Stomach smooth muscle (tissue), 2 donors: ENCODE data around the gene C5orf58.

Source experiments
- H3K27ac ChIP-seq: one replicate; pipeline ENCODE4 v1.7.0; 2013; ENCODE audit warnings: mild to moderate bottlenecking, low read length, inconsistent platforms
- H3K27me3 ChIP-seq, 2 donors: one replicate each; pipeline ENCODE4 v1.7.0; 2013; ENCODE audit warnings: low read length in 2 of 2; ENCODE audit not compliant: insufficient read depth in 2 of 2, control insufficient read depth in 1 of 2
- H3K36me3 ChIP-seq, 2 donors: one replicate each; pipeline ENCODE4 v1.7.0; 2013; ENCODE audit warnings: low read length in 2 of 2; ENCODE audit not compliant: control insufficient read depth in 2 of 2, insufficient read depth in 2 of 2
- H3K4me1 ChIP-seq: one replicate; pipeline ENCODE4 v1.7.0; 2013; ENCODE audit warnings: low read length; ENCODE audit not compliant: control insufficient read depth, insufficient read depth
- H3K4me3 ChIP-seq, 2 donors: one replicate each; pipeline ENCODE4 v1.7.0; 2013; ENCODE audit warnings: low read length in 2 of 2
- H3K9ac ChIP-seq, 2 donors: one replicate each; pipeline ENCODE4 v1.7.0; 2013; ENCODE audit warnings: low read length in 2 of 2, mild to moderate bottlenecking in 1 of 2
- H3K9me3 ChIP-seq, 2 donors: one replicate each; pipeline ENCODE4 v1.7.0; 2013; ENCODE audit warnings: low read length in 2 of 2; ENCODE audit not compliant: control insufficient read depth in 2 of 2
- donor health status: healthy.
- donor health status: Pancreatic carcinoma.

The C5orf58 gene

GRCh38 chr5:170285181-170285580, 52.4 kb downstream of the C5orf58 start:
- Histone ChIP-seq H3K27ac (no peak overlapping the region), H3K36me3 (no peaks in the 10 kb centered on the region), H3K4me3 (no peak overlapping the region), H3K27me3 (no peaks in the 10 kb centered on the region), H3K4me1 (peaks cover 15% of the 10 kb centered on the region), H3K9me3 (no peaks in the 10 kb centered on the region), H3K9ac (no peak overlapping the region)

- H3K27me3 ChIP-seq: no peaks in the 10 kb centered on the region
- no peak overlapping the region for H3K9ac ChIP-seq
- H3K27ac ChIP-seq: no peak overlapping the region
- no peaks in the 10 kb centered on the region for H3K9me3 ChIP-seq
- no peak overlapping the region for H3K4me3 ChIP-seq
- peaks cover 12% of the 10 kb centered on the region for H3K4me1 ChIP-seq
- no peaks in the 10 kb centered on the region for H3K36me3 ChIP-seq
Measured at GRCh38 chr5:170286386-170286925, 53.7 kb downstream of the C5orf58 start.

GRCh38 chr5:170287532-170287931, 54.7 kb downstream of the C5orf58 start:
- H3K9me3 ChIP-seq: no peaks in the 10 kb centered on the region
- no peak overlapping the region for H3K27ac ChIP-seq
- H3K27me3 ChIP-seq: no peaks in the 10 kb centered on the region
- no peaks in the 10 kb centered on the region for H3K36me3 ChIP-seq
- H3K4me1 ChIP-seq: peaks cover 12% of the 10 kb centered on the region
- no peak overlapping the region for H3K9ac ChIP-seq
- no peak overlapping the region for H3K4me3 ChIP-seq

GRCh38 chr5:170288151-170288550, 55.4 kb downstream of the C5orf58 start:
- Histone ChIP-seq H3K9ac (no peak overlapping the region), H3K27ac (no peak overlapping the region), H3K36me3 (no peaks in the 10 kb centered on the region), H3K27me3 (no peaks in the 10 kb centered on the region), H3K4me1 (peaks cover 12% of the 10 kb centered on the region), H3K4me3 (no peak overlapping the region), H3K9me3 (no peaks in the 10 kb centered on the region)

GRCh38 chr5:170288551-170288950, 55.8 kb downstream of the C5orf58 start:
- H3K27me3 ChIP-seq: no peaks in the 10 kb centered on the region
- H3K36me3 ChIP-seq: no peaks in the 10 kb centered on the region
- H3K9ac ChIP-seq: no peak overlapping the region
- H3K27ac ChIP-seq: no peak overlapping the region
- H3K4me3 ChIP-seq: no peak overlapping the region
- peaks cover 12% of the 10 kb centered on the region for H3K4me1 ChIP-seq
- H3K9me3 ChIP-seq: no peaks in the 10 kb centered on the region

- no peak overlapping the region for H3K9ac ChIP-seq
- H3K9me3 ChIP-seq: no peaks in the 10 kb centered on the region
- H3K27me3 ChIP-seq: no peaks in the 10 kb centered on the region
- no peak overlapping the region for H3K4me3 ChIP-seq
- no peak overlapping the region for H3K27ac ChIP-seq
- peaks cover 12% of the 10 kb centered on the region for H3K4me1 ChIP-seq
- H3K36me3 ChIP-seq: no peaks in the 10 kb centered on the region
Measured at GRCh38 chr5:170289121-170289520, 56.3 kb downstream of the C5orf58 start.

GRCh38 chr5:170289764-170290163, 57.0 kb downstream of the C5orf58 start:
- peaks cover 12% of the 10 kb centered on the region for H3K4me1 ChIP-seq
- no peak overlapping the region for H3K27ac ChIP-seq

GRCh38 chr5:170290498-170290897, 57.7 kb downstream of the C5orf58 start:
- no peak overlapping the region for H3K27ac ChIP-seq
- no peaks in the 10 kb centered on the region for H3K27me3 ChIP-seq
- no peak overlapping the region for H3K4me3 ChIP-seq
- H3K4me1 ChIP-seq: peaks cover 12% of the 10 kb centered on the region
- no peak overlapping the region for H3K9ac ChIP-seq
- no peaks in the 10 kb centered on the region for H3K9me3 ChIP-seq
- no peaks in the 10 kb centered on the region for H3K36me3 ChIP-seq

More at GRCh38 chr5:170289764-170290163, 57.0 kb downstream of the C5orf58 start:
- H3K27me3 ChIP-seq: no peaks in the 10 kb centered on the region
- no peak overlapping the region for H3K4me3 ChIP-seq
- H3K36me3 ChIP-seq: no peaks in the 10 kb centered on the region
- H3K9me3 ChIP-seq: no peaks in the 10 kb centered on the region
- no peak overlapping the region for H3K9ac ChIP-seq

GRCh38 chr5:170292179-170293104, 59.7 kb downstream of the C5orf58 start:
- H3K36me3 ChIP-seq: no peaks in the 10 kb centered on the region
- H3K9me3 ChIP-seq: no peaks in the 10 kb centered on the region
- H3K9ac ChIP-seq: no peak overlapping the region
- H3K27ac ChIP-seq: no peak overlapping the region
- no peaks in the 10 kb centered on the region for H3K27me3 ChIP-seq
- peaks cover 12% of the 10 kb centered on the region for H3K4me1 ChIP-seq
- H3K4me3 ChIP-seq: no peak overlapping the region

- peaks cover 8% of the 10 kb centered on the region for H3K4me1 ChIP-seq
Measured at GRCh38 chr5:170293273-170293672, 60.5 kb downstream of the C5orf58 start.

GRCh38 chr5:170294057-170294456, 61.3 kb downstream of the C5orf58 start:
- Histone ChIP-seq H3K36me3 (no peaks in the 10 kb centered on the region), H3K9ac (no peak overlapping the region), H3K4me3 (no peak overlapping the region), H3K4me1 (peaks cover 3% of the 10 kb centered on the region), H3K27ac (no peak overlapping the region), H3K27me3 (no peaks in the 10 kb centered on the region), H3K9me3 (no peaks in the 10 kb centered on the region)

More at GRCh38 chr5:170293273-170293672, 60.5 kb downstream of the C5orf58 start:
- Histone ChIP-seq H3K27me3 (no peaks in the 10 kb centered on the region), H3K27ac (no peak overlapping the region), H3K9ac (no peak overlapping the region), H3K4me3 (no peak overlapping the region), H3K36me3 (no peaks in the 10 kb centered on the region), H3K9me3 (no peaks in the 10 kb centered on the region)
